GM18868 (cell line): ENCODE results near the gene ZCCHC24.
"Not testable (repeated sequence)": the region's sequence is repeated elsewhere in the genome, so short reads cannot be mapped to it uniquely, and the experiment has no call there.

ENCODE experiments used
- ATAC-seq: cut with Tn5 transposase; IDR thresholded peaks from one replicate; pipeline ENCODE4 v1.9.1; 2021; ENCODE audit warnings: mild to moderate bottlenecking, moderate library complexity; ENCODE audit not compliant: unreplicated experiment

ZCCHC24 gene

GRCh38 chr10:79349072-79349491 lies 96.3 kb downstream of the ZCCHC24 start:
- ATAC-seq = no peak

GRCh38 chr10:79348640-79348988 lies 96.8 kb downstream of the ZCCHC24 start:
- no peak for ATAC-seq

GRCh38 chr10:79347894-79348639 lies 97.4 kb downstream of the ZCCHC24 start:
- peak; percentile 74 for ATAC-seq

- ATAC-seq = peak; percentile 85
These were observed 98.1 kb downstream of the ZCCHC24 start, which contains the start of gene PPIF for GRCh38 chr10:79347226-79347893. Gene PPIF, plus strand, starts transcription at chr10:79347469. Its CDS starts 80 bp downstream, at chr10:79347549.

GRCh38 chr10:79346388-79347225 lies 98.8 kb downstream of the ZCCHC24 start:
- no peak for ATAC-seq

- no peak for ATAC-seq
These were observed 99.4 kb downstream of the ZCCHC24 start for GRCh38 chr10:79346012-79346340.

GRCh38 chr10:79345241-79346011 lies 100.0 kb downstream of the ZCCHC24 start:
- no peak for ATAC-seq

- ATAC-seq = no peak
These were observed 100.8 kb downstream of the ZCCHC24 start for GRCh38 chr10:79344502-79345195.

- no peak for ATAC-seq
These were observed 102.4 kb downstream of the ZCCHC24 start for GRCh38 chr10:79342811-79343561.

- no peak for ATAC-seq
These were observed 103.1 kb downstream of the ZCCHC24 start for GRCh38 chr10:79342295-79342761.

- no peak for ATAC-seq
These were observed 104.7 kb downstream of the ZCCHC24 start for GRCh38 chr10:79340646-79341244.

GRCh38 chr10:79339266-79339665 lies 106.2 kb downstream of the ZCCHC24 start:
- ATAC-seq = no peak

- not testable (repeated sequence) for ATAC-seq
These were observed 107.5 kb downstream of the ZCCHC24 start for GRCh38 chr10:79337783-79338469.

- ATAC-seq = no peak
These were observed 108.7 kb downstream of the ZCCHC24 start for GRCh38 chr10:79336739-79337138.

GRCh38 chr10:79336276-79336675 lies 109.1 kb downstream of the ZCCHC24 start:
- ATAC-seq = no peak

- no peak for ATAC-seq
These were observed 109.8 kb downstream of the ZCCHC24 start for GRCh38 chr10:79335470-79336235.

GRCh38 chr10:79335094-79335469 lies 110.3 kb downstream of the ZCCHC24 start:
- no peak for ATAC-seq

- no peak for ATAC-seq
These were observed 110.9 kb downstream of the ZCCHC24 start for GRCh38 chr10:79334573-79334972.
